Astrocyte (in vitro differentiated cells and primary cell): ENCODE data around the gene HYAL1. TPM values are rescaled to one million over a fixed set of nuclear protein-coding genes. Genes with fewer than 3 reads are reported as not detected.
A peak's percentile ranks its signal among the peaks of the same experiment; 100 is the strongest.

Experiments used
- DNase-seq: peaks from one replicate; pipeline ENCODE4 v3.0.0-alpha.2; 2010; ENCODE audit warnings: low read depth
- FAIRE-seq: peaks from 2 replicates; lab custom pipeline; 2011; peaks lifted over from hg19 to GRCh38; lab: Jason Lieb, UNC
- H2AFZ ChIP-seq: 2 replicates; pipeline ENCODE4 v1.6.0; 2012; ENCODE audit warnings: low read depth, low read length, inconsistent platforms
- H3K27ac ChIP-seq: 2 replicates; pipeline ENCODE4 v1.5.1; 2011; ENCODE audit warnings: low read depth, low read length, inconsistent platforms
- H3K27me3 ChIP-seq: 2 replicates; pipeline ENCODE4 v1.6.0; 2011; ENCODE audit warnings: low read length, inconsistent platforms; ENCODE audit not compliant: insufficient read depth
- H3K36me3 ChIP-seq: 2 replicates; pipeline ENCODE4 v1.5.1; 2011; ENCODE audit warnings: low read length, inconsistent platforms; ENCODE audit not compliant: insufficient read depth
- H3K4me1 ChIP-seq: 2 replicates; pipeline ENCODE4 v1.5.1; 2011; ENCODE audit warnings: low read length, inconsistent platforms; ENCODE audit not compliant: insufficient read depth
- H3K4me2 ChIP-seq: 2 replicates; pipeline ENCODE4 v1.6.0; 2012; ENCODE audit warnings: low read length, inconsistent platforms
- H3K4me3 ChIP-seq: 2 replicates; pipeline ENCODE4 v1.5.1; 2011; ENCODE audit warnings: low read depth, mild to moderate bottlenecking, low read length, inconsistent platforms; ENCODE audit not compliant: insufficient read depth
- H3K79me2 ChIP-seq: 2 replicates; pipeline ENCODE4 v1.6.0; 2012; ENCODE audit warnings: mild to moderate bottlenecking, low read length, inconsistent platforms; ENCODE audit not compliant: insufficient read depth
- H3K9ac ChIP-seq: 2 replicates; pipeline ENCODE4 v1.6.0; 2012; ENCODE audit warnings: mild to moderate bottlenecking, low read length, inconsistent platforms
- H3K9me3 ChIP-seq: 2 replicates; pipeline ENCODE4 v1.5.1; 2012; ENCODE audit warnings: low read depth, mild to moderate bottlenecking, low read length, inconsistent platforms; ENCODE audit not compliant: insufficient read depth
- H4K20me1 ChIP-seq: 2 replicates; pipeline ENCODE4 v1.6.0; 2012; ENCODE audit warnings: low read length, inconsistent platforms; ENCODE audit not compliant: insufficient read depth
- H3K27ac Mint-ChIP-seq: one replicate; pipeline ENCODE4 v1.8.0; 2021; ENCODE audit warnings: mild to moderate bottlenecking, mixed read lengths; ENCODE audit not compliant: unreplicated experiment
- H3K27me3 Mint-ChIP-seq: one replicate; pipeline ENCODE4 v1.8.0; 2021; ENCODE audit warnings: low read depth, mixed read lengths; ENCODE audit not compliant: unreplicated experiment
- H3K36me3 Mint-ChIP-seq: one replicate; pipeline ENCODE4 v1.8.0; 2021; ENCODE audit warnings: low read depth, mixed read lengths; ENCODE audit not compliant: unreplicated experiment
- H3K4me1 Mint-ChIP-seq: one replicate; pipeline ENCODE4 v1.8.0; 2021; ENCODE audit warnings: low read depth, mixed read lengths; ENCODE audit not compliant: unreplicated experiment
- H3K4me3 Mint-ChIP-seq: one replicate; pipeline ENCODE4 v1.8.0; 2021; ENCODE audit warnings: mild to moderate bottlenecking, moderate library complexity, mixed read lengths; ENCODE audit not compliant: unreplicated experiment
- H3K9me3 Mint-ChIP-seq: one replicate; pipeline ENCODE4 v1.8.0; 2021; ENCODE audit warnings: mild to moderate bottlenecking, mixed read lengths; ENCODE audit not compliant: unreplicated experiment
- CTCF ChIP-seq: IDR thresholded peaks from 2 replicates; pipeline ENCODE4 v1.5.1; 2011; ENCODE audit warnings: low read depth, mild to moderate bottlenecking, inconsistent platforms, low read length, moderate library complexity; ENCODE audit not compliant: insufficient read depth
- EZH2 ChIP-seq: IDR thresholded peaks from 2 replicates; pipeline ENCODE4 v1.6.1; 2012; ENCODE audit warnings: mild to moderate bottlenecking, low read length, inconsistent platforms; ENCODE audit not compliant: insufficient read depth
- total RNA-seq: library from RNA; stranded (reverse); gene quantifications from 2 replicates; pipeline ENCODE4 v1.2.1, GENCODE V29; 2021

HYAL1 gene
- total RNA-seq, 1 donor from 2014 or later: 0.27 TPM

DNA sequence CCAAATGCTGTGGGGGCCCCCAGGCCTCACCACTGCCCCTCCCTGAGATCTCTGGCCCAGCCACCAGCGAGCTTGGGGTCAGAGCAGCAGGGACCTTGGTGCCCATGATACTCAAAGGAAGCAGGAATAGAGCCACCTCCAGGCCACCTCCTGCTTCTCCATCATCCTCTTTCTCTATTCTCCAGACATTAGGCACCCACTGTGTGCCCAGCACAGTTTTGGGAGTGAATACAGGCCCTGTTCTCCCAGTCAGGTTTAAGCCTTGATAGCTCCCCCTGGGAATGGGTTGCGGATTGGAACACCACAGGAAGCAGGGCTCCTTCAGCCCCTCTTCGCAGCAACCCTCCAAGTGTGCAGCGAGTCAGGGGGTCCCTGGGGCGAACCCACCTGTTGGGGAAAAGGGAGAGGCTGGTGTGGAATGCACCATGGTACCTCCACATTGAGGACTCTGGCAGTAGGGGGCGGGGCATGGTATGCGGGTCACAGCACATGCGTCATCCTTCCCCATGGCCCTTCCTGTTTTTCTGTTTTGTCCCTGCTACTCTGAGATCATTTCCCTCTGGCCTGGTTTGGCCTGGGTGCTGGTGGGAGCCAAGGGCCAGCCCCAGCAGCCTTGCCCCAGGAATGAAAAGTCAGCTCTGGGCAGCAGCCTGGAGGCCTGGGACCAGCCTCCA is 48.7 kb downstream of the HYAL1 start:
- Histone ChIP-seq H4K20me1 (peaks cover 74% of the 10 kb centered on the region), H3K4me3 (no peak overlapping the region), H3K27ac (peak overlapping the region; percentile 57)

DNA sequence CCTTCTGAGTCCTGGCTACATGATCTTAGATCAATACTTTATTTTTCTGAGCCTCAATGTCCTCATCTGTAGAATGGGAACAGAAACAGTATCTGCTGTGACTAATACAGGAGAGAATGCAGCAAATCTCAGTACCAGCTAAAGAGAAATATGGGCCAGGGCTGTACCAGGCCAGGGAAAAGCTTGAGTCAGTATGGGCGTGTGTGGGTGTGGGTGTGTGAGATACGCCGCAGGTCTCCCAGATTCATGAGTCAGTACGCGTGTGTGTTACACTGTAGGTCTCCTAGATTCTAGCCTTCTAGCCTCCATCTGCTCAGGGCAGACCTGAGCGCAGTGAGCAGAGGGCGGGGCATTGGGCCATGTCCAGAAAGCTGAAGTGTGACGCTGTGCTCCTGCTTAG is 52.2 kb downstream of the HYAL1 start:
- peaks cover 10% of the 10 kb centered on the region for H3K36me3 ChIP-seq
- peaks cover 88% of the 10 kb centered on the region for H4K20me1 ChIP-seq
- no peaks in the 10 kb centered on the region for H3K27me3 ChIP-seq
- peaks cover 70% of the 10 kb centered on the region for H3K4me1 ChIP-seq
- H3K4me2 ChIP-seq: peak overlapping the region; percentile 46
- H3K9me3 Mint-ChIP-seq: no peaks in the 10 kb centered on the region
- H3K27ac ChIP-seq: peak overlapping the region; percentile 38
- peak overlapping the region; percentile 87 for H3K27ac Mint-ChIP-seq
- DNase-seq: peak; percentile 93
- FAIRE-seq: peak; percentile 56
- peaks cover 51% of the 10 kb centered on the region for H3K4me1 Mint-ChIP-seq
- TF ChIP-seq CTCF (no peak), EZH2 (no peak)
- H3K4me3 ChIP-seq: no peak overlapping the region
- peaks cover 5% of the 10 kb centered on the region for H3K36me3 Mint-ChIP-seq
- H3K4me3 Mint-ChIP-seq: peak overlapping the region; percentile 60
- H3K27me3 Mint-ChIP-seq: no peaks in the 10 kb centered on the region
- peak overlapping the region; percentile 32 for H3K9ac ChIP-seq
- H3K79me2 ChIP-seq: peaks cover 89% of the 10 kb centered on the region
- H3K9me3 ChIP-seq: no peaks in the 10 kb centered on the region
- H2AFZ ChIP-seq: no peak overlapping the region

More for the DNA sequence above, 48.7 kb downstream of the HYAL1 start:
- peak overlapping the region; percentile 45 for H3K9ac ChIP-seq
- Mint-ChIP-seq H3K36me3 (peaks cover 14% of the 10 kb centered on the region), H3K4me1 (peaks cover 36% of the 10 kb centered on the region), H3K4me3 (no peak overlapping the region), H3K27me3 (no peaks in the 10 kb centered on the region), H3K27ac (no peak overlapping the region), H3K9me3 (no peaks in the 10 kb centered on the region)
- H3K79me2 ChIP-seq: peaks cover 71% of the 10 kb centered on the region
- no peaks in the 10 kb centered on the region for H3K9me3 ChIP-seq
- no peak overlapping the region for H2AFZ ChIP-seq
- no peaks in the 10 kb centered on the region for H3K27me3 ChIP-seq
- H3K36me3 ChIP-seq: peaks cover 29% of the 10 kb centered on the region
- peaks cover 42% of the 10 kb centered on the region for H3K4me1 ChIP-seq
- TF ChIP-seq EZH2 (no peak), CTCF (no peak)
- FAIRE-seq (no peak), DNase-seq (no peak)
- H3K4me2 ChIP-seq: peak overlapping the region; percentile 39

DNA sequence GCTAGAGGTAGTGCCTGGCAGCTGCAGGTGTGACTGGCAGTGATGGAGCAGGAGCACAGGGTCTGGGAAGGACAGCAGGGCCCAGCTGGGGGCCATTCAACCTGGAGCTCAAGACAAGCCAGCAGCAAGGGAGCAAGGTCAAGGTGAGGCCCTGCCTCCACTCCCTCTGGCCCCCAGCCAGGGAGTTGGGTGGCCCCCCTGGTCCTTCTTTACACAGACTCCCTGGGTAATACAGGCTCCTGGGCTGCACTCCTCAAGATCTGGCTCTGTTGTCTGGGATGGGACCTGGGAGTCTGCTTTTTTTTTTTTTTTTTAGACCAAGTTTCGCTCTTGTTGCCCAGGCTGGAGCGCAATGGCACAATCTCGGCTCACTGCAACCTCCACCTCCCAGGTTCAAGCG is 52.9 kb downstream of the HYAL1 start:
- no peak overlapping the region for H3K4me2 ChIP-seq

More for the DNA sequence above, 52.9 kb downstream of the HYAL1 start:
- peaks cover 5% of the 10 kb centered on the region for H3K36me3 Mint-ChIP-seq
- Histone ChIP-seq H3K36me3 (peaks cover 8% of the 10 kb centered on the region), H3K4me3 (no peak overlapping the region), H3K27ac (no peak overlapping the region), H3K9me3 (no peaks in the 10 kb centered on the region), H3K4me1 (peaks cover 78% of the 10 kb centered on the region), H3K9ac (no peak overlapping the region), H2AFZ (no peak overlapping the region), H4K20me1 (peaks cover 85% of the 10 kb centered on the region), H3K27me3 (no peaks in the 10 kb centered on the region), H3K79me2 (peaks cover 93% of the 10 kb centered on the region)
- TF ChIP-seq CTCF: no peak
- no peak for TF ChIP-seq EZH2
- H3K4me1 Mint-ChIP-seq: peaks cover 51% of the 10 kb centered on the region
- no peak overlapping the region for H3K27ac Mint-ChIP-seq
- no peak overlapping the region for H3K4me3 Mint-ChIP-seq
- DNase-seq (no peak), FAIRE-seq (no peak)
- no peaks in the 10 kb centered on the region for H3K27me3 Mint-ChIP-seq
- H3K9me3 Mint-ChIP-seq: no peaks in the 10 kb centered on the region
